SK-N-SH (cell line): ENCODE measurements around the gene STRADB. TPM values are rescaled to one million over a fixed set of nuclear protein-coding genes. Genes with fewer than 3 reads are reported as not detected.
A peak's percentile ranks its signal among the peaks of the same experiment; 100 is the strongest.

ENCODE experiments used
- CTCF ChIA-PET: fragments of 300-600, 350-600 bp; formaldehyde crosslinking; extraction: SDS; loops from one replicate; lab custom pipeline; 2021; lab: Yijun Ruan, JAX
- POLR2A ChIA-PET: fragments of 350-600 bp; sonication (Branson Sonifier 250); formaldehyde crosslinking; extraction: SDS; loops from one replicate; lab custom pipeline; 2020; ENCODE audit warnings: antibody characterized with exemption, inconsistent platforms; lab: Yijun Ruan, JAX
- DNase-seq: peaks from one replicate; pipeline ENCODE4 v3.0.0; 2012
- H2AFZ ChIP-seq: fragments of 200-600 bp; sonication (generic); 2 replicates; pipeline ENCODE4 v1.8.1; 2016; ENCODE audit warnings: antibody characterized with exemption, mild to moderate bottlenecking, low read depth
- H3F3A ChIP-seq: fragments of 200-600 bp; sonication (generic); replicated peaks from 2 replicates; pipeline ENCODE3; 2016; ENCODE audit warnings: antibody characterized with exemption, mild to moderate bottlenecking; ENCODE audit not compliant: insufficient read depth
- H3K27ac ChIP-seq, 2 experiments: fragments of 200-500 bp in 1 of 2; fragments of 200-600 bp in 1 of 2; sonication (Bioruptor generic) in 1 of 2; sonication (generic), shearing (Covaris generic) in 1 of 2; 2 replicates each; pipeline versions ENCODE4 v1.5.1 to v1.6.1; 2014 to 2016; ENCODE audit warnings: low read depth in 2 of 2, inconsistent platforms in 1 of 2, low read length in 1 of 2, mild to moderate bottlenecking in 1 of 2, mixed read lengths in 1 of 2
- H3K27me3 ChIP-seq: fragments of 200-600 bp; sonication (generic), shearing (Covaris generic); 2 replicates; pipeline ENCODE4 v1.6.1; 2016; ENCODE audit warnings: mixed run types; ENCODE audit not compliant: insufficient read depth
- H3K36me3 ChIP-seq, 2 experiments: fragments of 200-500 bp in 1 of 2; fragments of 200-600 bp in 1 of 2; sonication (Bioruptor generic) in 1 of 2; sonication (generic) in 1 of 2; replicated peaks in 1 of 2; 2 replicates each; pipeline versions ENCODE3 to v1.5.1; 2014 to 2016; ENCODE audit warnings: low read length in 1 of 2, mild to moderate bottlenecking in 1 of 2; ENCODE audit not compliant: insufficient read depth in 2 of 2, control insufficient read depth in 1 of 2
- H3K4me1 ChIP-seq, 2 experiments: fragments of 200-500 bp in 1 of 2; fragments of 200-600 bp in 1 of 2; sonication (Bioruptor generic) in 1 of 2; sonication (generic), shearing (Covaris generic) in 1 of 2; 2 replicates each; pipeline versions ENCODE4 v1.5.1 to v1.6.1; 2014 to 2016; ENCODE audit warnings: low read depth in 1 of 2, low read length in 1 of 2, mixed run types in 1 of 2; ENCODE audit not compliant: insufficient read depth in 2 of 2, control insufficient read depth in 1 of 2
- H3K4me2 ChIP-seq: fragments of 200-600 bp; sonication (generic), shearing (Covaris generic); 2 replicates; pipeline ENCODE4 v1.6.1; 2017; ENCODE audit warnings: mixed run types
- H3K4me3 ChIP-seq, 2 experiments: fragments of 200-500 bp in 1 of 2; fragments of 200-600 bp in 1 of 2; sonication (Bioruptor generic) in 1 of 2; sonication (generic), shearing (Covaris generic) in 1 of 2; 2 replicates each; pipeline versions ENCODE4 v1.5.1 to v1.8.1; 2014 to 2016; ENCODE audit warnings: low read depth in 2 of 2, inconsistent platforms in 1 of 2, low read length in 1 of 2, mild to moderate bottlenecking in 1 of 2, mixed read lengths in 1 of 2, moderate library complexity in 1 of 2
- H3K79me2 ChIP-seq: fragments of 200-600 bp; sonication (generic); 2 replicates; pipeline ENCODE4 v1.8.1; 2017; ENCODE audit warnings: mild to moderate bottlenecking; ENCODE audit not compliant: insufficient read depth
- H3K9ac ChIP-seq: fragments of 200-600 bp; sonication (generic); 2 replicates; pipeline ENCODE4 v1.6.1; 2017; ENCODE audit warnings: mixed run types
- H3K9me2 ChIP-seq: fragments of 200-600 bp; sonication (generic); 2 replicates; pipeline ENCODE4 v1.6.1; 2017; ENCODE audit warnings: mixed run types
- H3K9me3 ChIP-seq: fragments of 200-600 bp; sonication (generic); 2 replicates; pipeline ENCODE4 v1.6.1; 2017; ENCODE audit warnings: mixed run types, mild to moderate bottlenecking, moderate library complexity
- H4K20me1 ChIP-seq: fragments of 200-600 bp; sonication (generic); 2 replicates; pipeline ENCODE4 v1.6.1; 2017; ENCODE audit warnings: mild to moderate bottlenecking, mixed run types; ENCODE audit not compliant: insufficient read depth
- CHD2 ChIP-seq: fragments of 150-350 bp; IDR thresholded peaks from 2 replicates; pipeline ENCODE4 v1.6.1; 2018; ENCODE audit warnings: low read length; ENCODE audit not compliant: partially characterized antibody
- CTCF ChIP-seq: fragments of 200-600 bp; sonication (generic); IDR thresholded peaks from 2 replicates; pipeline ENCODE4 v1.6.1; 2017; ENCODE audit warnings: antibody characterized with exemption, mild to moderate bottlenecking, moderate library complexity
- EP300 ChIP-seq, 2 experiments: IDR thresholded peaks; 2 replicates each; pipeline versions ENCODE4 v1.4.0 to v1.6.1; 2012; ENCODE audit warnings: borderline replicate concordance in 1 of 2, low read depth in 1 of 2, low read length in 1 of 2
- EZH2phosphoT487 ChIP-seq: fragments of 200-600 bp; sonication (generic); IDR thresholded peaks from 2 replicates; pipeline ENCODE4 v1.6.1; 2017; ENCODE audit warnings: low read depth, mixed run types, mild to moderate bottlenecking, antibody characterized with exemption, moderate library complexity, borderline replicate concordance
- FOXJ3 ChIP-seq: sonication (generic); formaldehyde crosslinking; IDR thresholded peaks from 2 replicates; pipeline ENCODE4 v1.5.1; 2020; ENCODE audit warnings: mild to moderate bottlenecking, missing genetic modification reagents
- FOXM1 ChIP-seq: IDR thresholded peaks from 2 replicates; pipeline ENCODE4 v1.4.0; 2012; ENCODE audit warnings: low read depth, mild to moderate bottlenecking
- GATA2 ChIP-seq: sonication (generic); formaldehyde crosslinking; IDR thresholded peaks from 2 replicates; pipeline ENCODE4 v1.5.0; 2020; ENCODE audit warnings: mild to moderate bottlenecking, missing genetic modification reagents
- IRF3 ChIP-seq: fragments of 150-350 bp; IDR thresholded peaks from 2 replicates; pipeline ENCODE4 v1.6.1; 2016; ENCODE audit warnings: mild to moderate bottlenecking, low read depth, low read length
- MAX ChIP-seq: IDR thresholded peaks from 2 replicates; pipeline ENCODE4 v1.4.0; 2012; ENCODE audit warnings: low read depth
- MEF2A ChIP-seq: IDR thresholded peaks from 2 replicates; pipeline ENCODE4 v1.4.0; 2012; ENCODE audit warnings: low read depth, borderline replicate concordance
- NFIC ChIP-seq: IDR thresholded peaks from 2 replicates; pipeline ENCODE4 v1.4.0; 2012; ENCODE audit warnings: borderline replicate concordance
- NRF1 ChIP-seq: IDR thresholded peaks from 2 replicates; pipeline ENCODE4 v1.6.1; 2012; ENCODE audit warnings: low read depth, mild to moderate bottlenecking, low read length
- PBX3 ChIP-seq: IDR thresholded peaks from 2 replicates; pipeline ENCODE4; 2012
- POLR2AphosphoS5 ChIP-seq: IDR thresholded peaks from 2 replicates; pipeline ENCODE4 v1.6.1; 2012; ENCODE audit warnings: low read depth, low read length
- RAD21 ChIP-seq: IDR thresholded peaks from 2 replicates; pipeline ENCODE4 v1.6.1; 2012; ENCODE audit warnings: mild to moderate bottlenecking, low read length
- RCOR1 ChIP-seq: fragments of 150-350 bp; IDR thresholded peaks from 2 replicates; pipeline ENCODE4 v1.6.1; 2017; ENCODE audit warnings: antibody characterized with exemption, low read length
- RFX5 ChIP-seq: IDR thresholded peaks from 2 replicates; pipeline ENCODE4 v1.6.1; 2012; ENCODE audit warnings: mild to moderate bottlenecking, improper control_type of control experiment, low read length
- RXRA ChIP-seq: IDR thresholded peaks from 2 replicates; pipeline ENCODE4 v1.4.0; 2012; ENCODE audit warnings: low read depth, mild to moderate bottlenecking, borderline replicate concordance
- SIN3A ChIP-seq: IDR thresholded peaks from 2 replicates; pipeline ENCODE4 v1.6.1; 2012; ENCODE audit warnings: low read depth, mild to moderate bottlenecking, low read length, moderate library complexity, borderline replicate concordance
- TCF12 ChIP-seq: IDR thresholded peaks from 2 replicates; pipeline ENCODE4 v1.4.0; 2012
- YY1 ChIP-seq: IDR thresholded peaks from 2 replicates; pipeline ENCODE4 v1.4.0; 2012; ENCODE audit warnings: low read depth, mild to moderate bottlenecking
- WGBS: methylation state at CpG from one replicate; pipeline ENCODE4 v1.1.6; 2017; ENCODE audit warnings: low lambda C conversion rate; 5-methylcytosine and 5-hydroxymethylcytosine counted together
- polyA plus RNA-seq, 3 experiments: library from polyadenylated mRNA; depleted of rRNA; stranded (reverse); fragments of >200 nt; gene quantifications; 2 replicates each; pipeline ENCODE4 v1.2.3, GENCODE V29; 2012

STRADB gene
- polyA plus RNA-seq, 1 of the 3 experiments (the other 2 are of a cell fraction), result 27.0 TPM

GRCh38 chr2:201432621-201433393, 18.7 kb upstream of the STRADB start:
- H3K4me1 ChIP-seq, result peaks cover 22 to 32% of the 10 kb centered on the region in 2 experiments
- H3F3A ChIP-seq, result peaks cover 30% of the 10 kb centered on the region
- ChIA-PET CTCF (interaction anchor here (0.9 to 1.3 kb wide), 2 partner anchors 28 to 39 kb away, joined by 3 read pairs; no protein-coding TSS in a partner anchor), POLR2A (interaction anchor here (0.9 kb wide), 1 partner anchor 18 kb away, joined by 4 read pairs; the partner anchor contains the start of genes STRADB and TRAK2)
- H2AFZ ChIP-seq, result peak overlapping the region; percentile 4; the same call in 1 of the 2 replicates
- H3K9me2 ChIP-seq, result no peaks in the 10 kb centered on the region
- peaks cover 3% of the 10 kb centered on the region; the same call in 1 of the 2 replicates for H4K20me1 ChIP-seq
- peak overlapping the region; percentile 78 for H3K4me2 ChIP-seq
- H3K36me3 ChIP-seq, result no peaks in the 10 kb centered on the region
- TF ChIP-seq RXRA (no peak), MEF2A (no peak), FOXJ3 (CRISPR knock-in tag) (peak; percentile 78), TCF12 (peak; percentile 85), GATA2 (CRISPR knock-in tag) (peak; percentile 79), PBX3 (peak; percentile 33), EP300 (IDR thresholded peaks at IDR 0.05; ENCODE audit: borderline replicate concordance in 1 of 2, low read depth in 1 of 2, low read length in 1 of 2) (peak; percentile 16 to 80; a peak in 3 of 4 replicates), YY1 (no peak), EZH2phosphoT487 (no peak), NRF1 (no peak), POLR2AphosphoS5 (peak; percentile 66; the same call in 1 of the 2 replicates), NFIC (peak; percentile 59; the same call in 1 of the 2 replicates), RAD21 (peak; percentile 6; the same call in 1 of the 2 replicates), RCOR1 (peak; percentile 39; the same call in 1 of the 2 replicates)
- peak; percentile 80 for DNase-seq
- H3K4me3 ChIP-seq, result peak overlapping the region in 1 of 2 experiments; percentile 30; a peak in 3 of 4 replicates
- H3K27ac ChIP-seq, result peak overlapping the region; percentile 94 to 97
- WGBS, result 24% methylated on average over 5 of the region's 5 CpGs
- H3K79me2 ChIP-seq, result peaks cover 83% of the 10 kb centered on the region
- no peaks in the 10 kb centered on the region for H3K27me3 ChIP-seq
- no peaks in the 10 kb centered on the region; the same call in 1 of the 2 replicates for H3K9me3 ChIP-seq
- H3K9ac ChIP-seq, result peak overlapping the region; percentile 66; the same call in 1 of the 2 replicates

- no peaks in the 10 kb centered on the region for H3K9me3 ChIP-seq
- ChIA-PET CTCF (interaction anchor here (0.9 to 1.3 kb wide), 2 partner anchors 27 to 39 kb away, joined by 3 read pairs; no protein-coding TSS in a partner anchor), POLR2A (interaction anchor here (0.9 to 1.0 kb wide), 2 partner anchors 12 to 18 kb away, joined by 3 to 4 read pairs; partner anchors contain the start of genes STRADB and TRAK2)
- 46% methylated on average over 11 of the region's 11 CpGs for WGBS
- no peaks in the 10 kb centered on the region for H3K9me2 ChIP-seq
- H3K27ac ChIP-seq, result peak overlapping the region; percentile 94 to 97
- H3K4me3 ChIP-seq, result peak overlapping the region; percentile 6 to 17; a peak in 2 of 4 replicates
- H3K9ac ChIP-seq, result peak overlapping the region; percentile 66; the same call in 1 of the 2 replicates
- peaks cover 22 to 32% of the 10 kb centered on the region in 2 experiments for H3K4me1 ChIP-seq
- H4K20me1 ChIP-seq, result peaks cover 3% of the 10 kb centered on the region; the same call in 1 of the 2 replicates
- no peak for DNase-seq
- peaks cover 83% of the 10 kb centered on the region for H3K79me2 ChIP-seq
- H3K27me3 ChIP-seq, result no peaks in the 10 kb centered on the region
- H3F3A ChIP-seq, result peaks cover 30% of the 10 kb centered on the region
- H3K4me2 ChIP-seq, result peak overlapping the region; percentile 78
- no peaks in the 10 kb centered on the region for H3K36me3 ChIP-seq
- peak overlapping the region; percentile 4; the same call in 1 of the 2 replicates for H2AFZ ChIP-seq
- TF ChIP-seq CHD2 (no peak), CTCF (no peak), IRF3 (no peak), RFX5 (no peak), FOXM1 (no peak), RXRA (no peak), MAX (no peak), SIN3A (no peak)
Measured at GRCh38 chr2:201433394-201433995, 18.0 kb upstream of the STRADB start.
